Putamen (tissue), 1 donor: Measurements from ENCODE around the gene EPHA3.

Experiments
- DNase-seq: peaks from one replicate; pipeline ENCODE4 v3.0.0-alpha.2; 2016; ENCODE audit warnings: low spot score

Gene EPHA3

GRCh38 chr3:89363171-89363570 lies 255.8 kb downstream of the EPHA3 start:
- no peak for DNase-seq

- DNase-seq: no peak
These were observed 256.9 kb downstream of the EPHA3 start for GRCh38 chr3:89364314-89364713.

GRCh38 chr3:89367166-89367565 lies 259.7 kb downstream of the EPHA3 start:
- DNase-seq: no peak

GRCh38 chr3:89368846-89369245 lies 261.4 kb downstream of the EPHA3 start:
- DNase-seq: no peak

- no peak for DNase-seq
These were observed 265.0 kb downstream of the EPHA3 start for GRCh38 chr3:89372456-89372855.

- DNase-seq: no peak
These were observed 266.0 kb downstream of the EPHA3 start for GRCh38 chr3:89373434-89373833.

GRCh38 chr3:89375451-89375850 lies 268.0 kb downstream of the EPHA3 start:
- DNase-seq: no peak

- DNase-seq: no peak
These were observed 272.6 kb downstream of the EPHA3 start for GRCh38 chr3:89380016-89380415.

- DNase-seq: no peak
These were observed 285.6 kb downstream of the EPHA3 start for GRCh38 chr3:89392991-89393390.

- DNase-seq: no peak
These were observed 288.0 kb downstream of the EPHA3 start for GRCh38 chr3:89395456-89395855.

GRCh38 chr3:89395996-89396395 lies 288.6 kb downstream of the EPHA3 start:
- DNase-seq: no peak

GRCh38 chr3:89402051-89402450 lies 294.6 kb downstream of the EPHA3 start:
- DNase-seq: no peak

GRCh38 chr3:89405176-89405575 lies 297.8 kb downstream of the EPHA3 start:
- DNase-seq: no peak

GRCh38 chr3:89405593-89405992 lies 298.2 kb downstream of the EPHA3 start:
- no peak for DNase-seq

GRCh38 chr3:89411201-89411600 lies 303.8 kb downstream of the EPHA3 start:
- DNase-seq: no peak

- no peak for DNase-seq
These were observed 306.8 kb downstream of the EPHA3 start for GRCh38 chr3:89414270-89414669.

GRCh38 chr3:89419647-89420241 lies 312.3 kb downstream of the EPHA3 start:
- no peak for DNase-seq

GRCh38 chr3:89426060-89426459 lies 318.6 kb downstream of the EPHA3 start:
- no peak for DNase-seq

- peak; percentile 3 for DNase-seq
These were observed 327.4 kb downstream of the EPHA3 start for GRCh38 chr3:89434621-89435380.

GRCh38 chr3:89436846-89437245 lies 329.4 kb downstream of the EPHA3 start:
- DNase-seq: no peak

- DNase-seq: no peak
These were observed 333.0 kb downstream of the EPHA3 start for GRCh38 chr3:89440386-89440785.

GRCh38 chr3:89441141-89441540 lies 333.7 kb downstream of the EPHA3 start:
- DNase-seq: no peak

- no peak for DNase-seq
These were observed 339.2 kb downstream of the EPHA3 start for GRCh38 chr3:89446593-89446992.

- DNase-seq: no peak
These were observed 339.8 kb downstream of the EPHA3 start for GRCh38 chr3:89447243-89447642.
